LNCaP clone FGC (cell line): Measurements from ENCODE around the gene CD47.

Experiments
- DNase-seq: peaks from one replicate; pipeline ENCODE4 v3.0.0-alpha.2; 2011; ENCODE audit warnings: low read depth
- H3K4me3 ChIP-seq: 2 replicates; pipeline ENCODE4 v1.5.1; 2011; ENCODE audit warnings: mild to moderate bottlenecking, low read depth, low read length, control low read depth
- CTCF ChIP-seq: IDR thresholded peaks from 2 replicates; pipeline ENCODE4 v1.5.1; 2012; ENCODE audit warnings: mild to moderate bottlenecking; ENCODE audit not compliant: control insufficient read depth, insufficient read depth; ENCODE audit errors: extremely low read depth

CD47 gene

GRCh38 chr3:108021131-108021530 lies 69.7 kb downstream of the CD47 start:
- DNase-seq, result no peak
- TF ChIP-seq CTCF, result no peak
- no peak overlapping the region for H3K4me3 ChIP-seq

- DNase-seq, result no peak
- no peak for TF ChIP-seq CTCF
- H3K4me3 ChIP-seq, result no peak overlapping the region
These were observed 72.3 kb downstream of the CD47 start for GRCh38 chr3:108018552-108018951.

GRCh38 chr3:108017587-108017986 lies 73.2 kb downstream of the CD47 start:
- H3K4me3 ChIP-seq, result no peak overlapping the region
- no peak for TF ChIP-seq CTCF
- DNase-seq, result no peak

- no peak overlapping the region for H3K4me3 ChIP-seq
- no peak for DNase-seq
- TF ChIP-seq CTCF, result no peak
These were observed 75.9 kb downstream of the CD47 start for GRCh38 chr3:108014943-108015342.

GRCh38 chr3:108013141-108014055 lies 77.4 kb downstream of the CD47 start:
- no peak overlapping the region for H3K4me3 ChIP-seq
- no peak for DNase-seq
- no peak for TF ChIP-seq CTCF

GRCh38 chr3:108012304-108012703 lies 78.5 kb downstream of the CD47 start:
- H3K4me3 ChIP-seq, result no peak overlapping the region
- TF ChIP-seq CTCF, result no peak
- DNase-seq, result no peak

- no peak overlapping the region for H3K4me3 ChIP-seq
- no peak for TF ChIP-seq CTCF
- DNase-seq, result no peak
These were observed 79.2 kb downstream of the CD47 start for GRCh38 chr3:108011616-108012015.
